Stimulated activated CD4-positive, alpha-beta T cell treated with anti-CD3 and anti-CD28 coated beads, Interleukin-1b, Interleukin-23, amount 100 ng/mL, for 48 hours (primary cell): Measurements from ENCODE around the gene ERMN.

Source experiments
- DNase-seq: peaks from one replicate; pipeline ENCODE4 v3.0.0-alpha.2; 2020

The ERMN gene

GRCh38 chr2:157327621-157328500 lies 2.2 kb upstream of the ERMN start:
- DNase-seq = peak; percentile 88

DNA sequence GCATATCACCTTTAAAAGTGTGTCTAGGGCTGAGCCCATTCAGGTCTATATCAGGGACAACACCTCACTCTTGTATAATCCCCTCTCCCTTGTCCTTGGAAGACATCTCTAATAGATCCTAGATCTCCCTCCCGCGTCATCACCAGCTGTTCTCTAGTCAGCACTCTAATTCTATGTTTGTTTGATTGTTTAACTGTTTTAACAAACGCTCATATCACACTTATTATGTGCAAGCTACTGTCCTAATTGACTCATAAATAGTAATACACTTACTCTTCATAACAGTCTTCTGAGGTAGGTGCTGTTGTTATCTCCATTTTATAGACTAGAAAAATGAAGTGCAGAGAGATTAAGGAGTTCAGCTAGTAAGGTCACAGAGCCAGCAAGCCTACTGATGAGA lies 1.6 kb upstream of the ERMN start:
- no peak for DNase-seq

DNA sequence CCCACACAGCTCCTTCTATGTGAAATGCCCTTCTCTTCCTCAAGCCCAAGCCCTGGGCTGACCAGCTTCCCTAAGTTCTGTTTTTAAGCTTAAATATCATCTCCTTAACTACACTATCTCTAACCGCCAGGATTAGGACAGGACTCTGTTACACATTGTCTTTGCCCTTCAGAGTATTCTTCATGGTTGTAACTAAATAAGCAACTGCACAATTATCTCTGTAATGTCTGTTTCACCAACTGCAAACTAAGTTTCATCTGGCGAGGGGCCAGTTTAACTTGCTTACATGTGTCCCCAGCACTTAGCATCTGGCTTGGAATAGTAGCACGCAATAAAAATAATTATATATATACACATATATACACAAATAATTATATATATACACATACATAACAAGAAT lies 1.1 kb upstream of the ERMN start:
- DNase-seq = no peak

- no peak for DNase-seq
Observed at GRCh38 chr2:157324331-157324843, 1.2 kb downstream of the ERMN start.

- DNase-seq = no peak
Observed at GRCh38 chr2:157322432-157322831, 3.2 kb downstream of the ERMN start.

GRCh38 chr2:157321466-157321865 lies 4.2 kb downstream of the ERMN start:
- DNase-seq = no peak

DNA sequence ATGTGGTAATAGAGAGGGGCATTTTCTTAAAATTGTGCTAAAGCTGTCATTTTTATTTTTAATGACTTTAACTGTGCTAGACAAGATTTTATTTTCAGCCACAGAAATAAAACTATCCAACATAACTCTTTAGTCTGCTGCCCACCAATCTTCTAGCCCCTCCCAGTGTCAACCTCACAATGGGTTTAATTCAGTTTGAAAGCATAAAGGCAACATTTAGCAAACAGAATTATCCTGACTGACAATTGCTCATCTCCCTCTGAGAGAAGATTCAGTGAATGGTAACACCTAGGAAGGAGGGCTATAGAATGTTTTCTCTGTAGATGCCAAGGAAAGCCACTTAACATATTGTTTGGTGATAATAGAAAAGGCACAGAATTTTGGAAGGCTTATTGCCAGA lies 5.2 kb downstream of the ERMN start:
- DNase-seq = no peak

- DNase-seq = no peak
Observed at GRCh38 chr2:157319795-157320194, 5.8 kb downstream of the ERMN start.

DNA sequence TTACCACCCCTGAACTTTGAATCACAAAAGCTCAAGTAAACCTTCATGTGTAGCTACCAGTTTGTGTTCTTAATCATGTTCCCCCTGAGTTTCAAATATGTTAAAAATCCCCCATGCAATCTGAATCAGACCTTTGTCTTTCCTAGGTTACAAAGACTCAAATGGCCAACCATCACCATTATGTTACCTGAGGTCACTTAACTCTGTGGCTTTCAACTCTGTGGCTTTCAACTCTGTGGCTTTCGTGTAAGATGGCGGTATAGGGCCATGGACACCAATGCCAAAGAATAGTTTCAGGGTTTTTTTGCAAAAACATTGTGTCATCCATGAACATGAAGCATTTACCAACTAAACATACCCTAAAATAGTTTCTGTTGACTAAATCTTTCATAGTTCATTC lies 6.7 kb downstream of the ERMN start:
- no peak for DNase-seq

DNA sequence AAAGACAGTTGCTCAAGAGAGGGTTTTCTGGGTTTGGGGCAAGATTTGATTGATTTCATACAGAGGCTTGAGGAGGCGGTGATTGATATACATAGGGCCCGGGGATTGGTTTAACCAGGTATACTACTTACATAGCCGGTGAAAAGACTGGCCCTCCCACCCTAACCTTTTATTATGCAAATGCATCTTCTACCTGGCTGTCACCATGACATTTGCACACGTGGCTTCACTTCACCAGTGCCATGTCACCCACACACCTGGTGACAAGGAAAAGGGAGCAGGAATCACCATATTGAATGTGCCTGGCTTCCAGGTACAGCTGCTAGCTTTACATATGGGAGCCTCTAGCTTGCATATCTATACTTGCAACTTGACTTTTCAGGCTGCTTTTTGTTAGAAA lies 9.7 kb downstream of the ERMN start:
- no peak for DNase-seq

DNA sequence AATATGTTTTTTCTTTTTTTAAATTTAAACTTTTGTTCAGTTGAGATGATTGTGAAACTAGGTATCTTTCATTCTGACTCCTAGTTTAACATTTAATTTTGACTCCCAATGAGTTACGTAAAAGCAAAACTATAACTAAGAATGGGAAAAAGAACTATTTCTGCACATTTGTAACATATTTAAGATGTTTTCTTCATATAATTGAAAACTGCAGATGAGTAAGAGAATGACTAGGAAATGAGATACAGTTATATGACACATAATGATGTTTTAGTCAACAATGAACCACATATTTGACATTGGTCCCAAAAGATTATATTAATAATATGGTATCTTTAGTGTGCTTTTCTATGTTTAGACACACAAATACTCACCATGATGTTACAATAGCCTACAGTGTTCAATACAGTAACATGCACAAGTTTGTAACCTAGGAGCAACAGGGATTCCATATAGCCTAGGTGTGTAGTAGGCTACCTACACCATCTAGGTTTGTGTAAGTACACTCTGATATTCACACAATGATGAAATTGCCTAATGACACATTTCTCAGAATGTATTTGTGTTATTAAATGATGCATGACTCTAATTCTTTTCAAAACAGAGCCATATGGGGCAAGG lies 12.6 kb downstream of the ERMN start:
- no peak for DNase-seq

DNA sequence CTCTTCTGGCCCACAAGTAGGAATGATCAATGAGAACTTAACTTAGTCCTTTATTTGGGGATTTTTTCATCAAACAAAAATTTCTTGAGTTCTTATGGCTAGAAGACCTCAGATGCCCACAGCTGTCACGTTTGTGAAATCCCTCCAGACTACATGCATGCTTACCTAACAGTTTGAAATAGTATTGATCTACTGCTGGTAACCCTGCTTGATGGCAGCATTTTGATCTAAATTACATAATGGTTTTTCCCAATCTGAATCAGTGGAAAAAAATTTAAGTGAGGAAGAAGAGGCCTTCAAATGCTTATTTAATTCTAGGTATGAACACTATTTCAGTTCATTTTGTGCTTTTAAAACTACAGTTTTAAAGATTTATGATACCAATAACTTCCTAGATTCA lies 13.9 kb downstream of the ERMN start:
- no peak for DNase-seq

DNA sequence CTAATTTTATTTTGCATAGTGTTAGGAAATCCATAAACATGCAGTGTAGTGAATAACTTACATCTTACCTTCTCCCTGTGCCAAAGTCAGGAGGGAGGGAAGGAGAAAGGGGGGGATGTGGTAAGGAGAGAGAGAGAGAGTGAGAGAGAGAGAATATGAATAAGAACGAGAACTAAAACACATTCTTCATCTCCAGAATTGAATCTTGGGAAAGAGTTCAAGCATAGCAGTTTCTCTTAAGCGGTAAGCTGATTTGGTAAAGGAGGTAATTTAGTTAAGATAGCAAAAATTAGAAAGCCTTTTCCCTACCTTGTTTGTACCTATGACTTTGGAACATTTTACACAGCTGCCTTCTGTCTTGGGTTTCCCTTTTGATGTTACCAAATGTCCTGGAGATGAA lies 15.7 kb downstream of the ERMN start:
- DNase-seq = no peak

DNA sequence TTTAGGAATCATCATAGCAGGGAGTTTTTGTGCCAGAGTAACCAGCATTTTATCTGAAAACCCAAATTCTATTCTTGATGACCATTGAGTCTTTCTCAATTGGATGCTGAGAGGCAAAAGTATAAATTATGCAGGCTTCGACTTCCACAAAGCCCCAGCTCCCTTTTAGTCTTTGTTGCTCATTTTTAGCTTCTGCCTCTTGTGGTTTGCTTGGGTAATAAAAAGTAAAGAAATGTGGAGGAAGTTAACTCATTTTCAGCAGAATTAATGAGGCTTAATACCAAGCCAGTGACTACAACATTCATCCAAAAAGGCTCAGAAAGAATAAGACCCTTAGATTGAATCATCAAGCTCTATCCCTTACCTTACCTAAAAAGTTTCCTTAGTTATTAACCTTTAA lies 18.6 kb downstream of the ERMN start:
- DNase-seq = no peak

GRCh38 chr2:157305723-157306110 lies 19.9 kb downstream of the ERMN start:
- DNase-seq = no peak

DNA sequence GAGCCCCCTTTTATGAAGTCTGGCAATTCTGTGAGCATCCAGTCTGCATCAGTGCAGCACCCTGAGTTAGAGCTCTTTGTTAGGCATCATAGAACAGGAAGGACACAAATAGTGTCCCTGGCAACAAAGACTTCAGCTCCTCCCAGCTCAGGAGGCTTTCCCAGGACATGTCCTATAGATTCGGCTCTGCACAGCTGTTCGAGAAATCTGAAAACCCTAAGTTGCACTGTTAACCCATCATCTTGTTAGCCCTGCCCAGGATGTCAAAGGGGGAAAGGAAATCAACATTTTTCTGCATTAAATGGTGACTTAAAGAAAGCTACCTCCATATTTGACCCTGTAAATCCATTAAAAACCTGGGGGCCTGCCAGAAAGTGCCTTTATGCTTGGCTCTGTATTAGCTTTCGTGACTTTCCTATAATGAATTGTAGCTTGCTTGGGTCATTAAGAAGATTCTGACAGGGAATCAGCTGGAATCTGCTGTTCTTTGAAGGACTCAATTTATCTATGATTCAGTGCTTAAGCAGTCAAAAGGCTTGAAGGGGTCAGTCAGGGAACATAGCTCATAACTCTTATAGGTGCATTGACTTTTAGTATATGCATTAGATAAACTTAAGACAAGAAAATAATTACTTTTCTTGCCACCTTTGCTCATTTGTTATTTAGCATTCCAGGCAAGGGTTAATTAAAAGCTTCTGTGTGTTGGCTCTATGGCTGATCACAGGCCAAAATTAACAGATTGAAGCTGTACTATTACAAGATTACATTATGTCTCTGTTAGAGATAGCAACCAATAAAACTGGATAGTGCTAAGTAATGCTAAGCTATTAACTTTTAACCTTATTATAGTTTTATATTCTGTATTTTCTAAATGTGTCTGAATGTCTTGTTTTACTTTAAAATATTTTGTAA lies 20.6 kb downstream of the ERMN start:
- DNase-seq = no peak

DNA sequence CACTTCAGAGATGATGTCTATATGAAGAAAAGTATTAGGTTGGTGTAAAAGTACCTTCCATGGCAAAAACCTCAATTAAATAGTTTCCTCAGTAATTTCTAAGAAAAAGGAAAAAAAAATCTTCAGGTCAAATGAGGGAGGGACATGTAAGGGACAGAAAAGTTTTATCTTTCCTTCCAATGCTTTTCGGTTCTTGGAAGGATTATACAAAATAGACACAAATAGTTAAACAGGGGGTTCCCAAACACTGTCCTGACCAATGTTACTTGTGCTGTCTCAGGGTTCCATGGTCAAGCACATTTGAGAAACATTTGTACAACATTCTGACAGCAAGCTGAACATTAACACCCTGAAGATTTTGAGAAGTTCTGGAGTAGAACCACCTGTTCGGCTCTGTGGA lies 22.0 kb downstream of the ERMN start:
- no peak for DNase-seq

- peak; percentile 22 for DNase-seq
Observed at GRCh38 chr2:157302492-157303099, 23.0 kb downstream of the ERMN start.

DNA sequence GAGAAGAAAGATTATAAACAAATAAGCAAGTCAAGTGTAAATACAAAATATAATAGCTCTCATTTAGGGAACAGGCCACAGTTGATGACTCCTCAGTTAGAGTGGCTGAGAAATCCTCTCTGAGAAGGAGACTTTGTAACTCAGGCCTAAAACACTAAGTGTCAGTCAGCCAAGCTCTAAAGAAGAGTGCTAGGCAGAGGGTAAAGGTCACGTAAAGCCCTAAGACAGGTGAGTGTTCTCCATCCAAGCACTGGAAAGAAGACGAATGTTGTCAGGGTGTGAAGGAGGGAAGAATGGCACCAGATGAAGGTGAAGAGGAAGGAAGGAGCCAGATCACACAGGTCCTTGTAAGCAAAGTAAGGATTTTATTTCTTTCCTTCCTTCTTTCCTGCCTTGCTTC lies 24.3 kb downstream of the ERMN start:
- no peak for DNase-seq

DNA sequence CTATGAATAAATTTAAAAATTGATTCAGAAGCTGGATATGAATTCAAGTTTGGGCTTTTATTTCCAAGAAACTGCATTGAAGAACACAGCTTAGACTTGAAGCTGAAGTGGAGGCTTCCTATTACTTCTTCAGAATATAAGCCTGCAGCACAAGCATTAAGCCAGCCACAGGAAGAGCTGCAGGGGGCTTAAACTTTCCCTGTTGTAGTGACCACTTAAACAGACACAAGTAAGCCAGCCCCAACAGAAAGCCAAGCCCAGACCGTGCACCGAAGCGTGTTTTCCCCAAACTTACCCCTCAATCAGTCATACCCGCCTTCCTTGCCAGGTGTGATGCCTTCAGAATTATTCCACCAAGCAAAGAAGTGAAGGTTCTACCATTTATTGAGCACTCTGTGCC lies 28.7 kb downstream of the ERMN start:
- DNase-seq = no peak

DNA sequence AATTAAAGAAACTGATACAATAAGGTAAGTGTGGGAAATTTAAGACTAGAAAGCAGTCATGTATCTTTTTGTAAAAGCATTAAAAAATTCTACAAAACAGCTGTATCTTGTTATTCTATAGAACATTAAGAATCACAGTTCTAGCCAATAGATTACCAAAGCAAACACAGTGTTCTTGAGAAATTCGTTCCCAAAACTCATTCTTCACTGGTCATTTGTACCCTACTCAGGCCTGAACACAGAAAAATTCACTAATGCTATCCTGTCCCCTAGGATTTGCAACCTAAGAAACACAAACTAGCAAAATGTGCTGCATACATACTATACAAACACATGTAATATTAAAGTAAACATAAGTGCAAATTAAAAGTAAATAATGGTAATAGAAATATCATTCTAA lies 29.1 kb downstream of the ERMN start:
- DNase-seq = no peak

DNA sequence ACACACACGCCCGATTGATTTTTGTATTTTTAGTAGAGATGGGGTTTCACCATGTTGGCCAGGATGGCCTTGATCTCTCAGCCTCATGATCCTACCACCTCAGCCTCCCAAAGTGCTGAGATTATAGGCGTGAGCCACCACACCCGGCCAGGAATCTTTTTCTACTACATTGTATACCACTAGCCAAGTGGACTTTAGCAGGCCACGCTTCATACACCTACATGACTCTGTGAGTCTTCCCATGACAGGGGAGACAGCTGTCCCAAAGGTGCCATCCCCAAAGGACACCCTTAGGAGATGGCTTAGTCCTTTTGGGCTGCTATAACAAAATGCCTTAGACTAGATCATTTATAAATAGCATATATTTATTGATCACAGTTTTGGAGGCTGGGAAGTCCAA lies 32.8 kb downstream of the ERMN start:
- DNase-seq = no peak

GRCh38 chr2:157291018-157291417 lies 34.6 kb downstream of the ERMN start:
- DNase-seq = no peak
